Uterus (tissue), 2 donors: ENCODE results near the gene KAT2A.

ENCODE experiments used
- POLR2A ChIP-seq, 2 donors: fragments of 450-650 bp; IDR thresholded peaks; one replicate each; pipeline ENCODE4 v1.6.1; 2016; ENCODE audit warnings: antibody characterized with exemption in 2 of 2, mild to moderate bottlenecking in 1 of 2, moderate library complexity in 1 of 2
- TF ChIP-seq, protein P1 (sequence below), 4 experiments: fragments of 200-600 bp in 2 of 4; fragments of 450-650 bp in 2 of 4; sonication (generic) in 2 of 4; IDR thresholded peaks; one replicate each; pipeline ENCODE4 v1.5.1; 2016 to 2019; ENCODE audit warnings: antibody characterized with exemption in 4 of 4, mild to moderate bottlenecking in 2 of 4, moderate library complexity in 1 of 4

GRCh38 chr17:42103221-42103954 is 17.8 kb downstream of the KAT2A start:
- TF ChIP-seq, protein P1, sequence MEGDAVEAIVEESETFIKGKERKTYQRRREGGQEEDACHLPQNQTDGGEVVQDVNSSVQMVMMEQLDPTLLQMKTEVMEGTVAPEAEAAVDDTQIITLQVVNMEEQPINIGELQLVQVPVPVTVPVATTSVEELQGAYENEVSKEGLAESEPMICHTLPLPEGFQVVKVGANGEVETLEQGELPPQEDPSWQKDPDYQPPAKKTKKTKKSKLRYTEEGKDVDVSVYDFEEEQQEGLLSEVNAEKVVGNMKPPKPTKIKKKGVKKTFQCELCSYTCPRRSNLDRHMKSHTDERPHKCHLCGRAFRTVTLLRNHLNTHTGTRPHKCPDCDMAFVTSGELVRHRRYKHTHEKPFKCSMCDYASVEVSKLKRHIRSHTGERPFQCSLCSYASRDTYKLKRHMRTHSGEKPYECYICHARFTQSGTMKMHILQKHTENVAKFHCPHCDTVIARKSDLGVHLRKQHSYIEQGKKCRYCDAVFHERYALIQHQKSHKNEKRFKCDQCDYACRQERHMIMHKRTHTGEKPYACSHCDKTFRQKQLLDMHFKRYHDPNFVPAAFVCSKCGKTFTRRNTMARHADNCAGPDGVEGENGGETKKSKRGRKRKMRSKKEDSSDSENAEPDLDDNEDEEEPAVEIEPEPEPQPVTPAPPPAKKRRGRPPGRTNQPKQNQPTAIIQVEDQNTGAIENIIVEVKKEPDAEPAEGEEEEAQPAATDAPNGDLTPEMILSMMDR (IDR thresholded peaks at IDR 0.05) = no peak
- no peak for TF ChIP-seq POLR2A (IDR thresholded peaks at IDR 0.05)
